Uterus (tissue), 4 donors: ENCODE results near the gene DIAPH3. TPM values are rescaled to one million over a fixed set of nuclear protein-coding genes. Genes with fewer than 3 reads are reported as not detected.

Experiments
- DNase-seq, 2 donors: peaks; one replicate each; pipeline ENCODE4 v3.0.0-alpha.2; 2019 to 2020
- H3K27ac ChIP-seq, 2 donors: fragments of 200-600 bp; sonication (generic); 1 replicate in 1 of 2; 2 replicates in 1 of 2; pipeline ENCODE4 v1.5.1; 2016 to 2018
- H3K27me3 ChIP-seq, 2 donors: fragments of 200-600 bp; sonication (generic); one replicate each; pipeline ENCODE4 v1.5.1; 2018 to 2019; ENCODE audit warnings: control low read depth in 1 of 2
- H3K36me3 ChIP-seq, 2 donors: fragments of 200-600 bp; sonication (generic); one replicate each; pipeline ENCODE4 v1.5.1; 2019; ENCODE audit warnings: control low read depth in 1 of 2
- H3K4me1 ChIP-seq, 2 donors: fragments of 200-600 bp; sonication (generic); one replicate each; pipeline ENCODE4 v1.5.1; 2018 to 2019; ENCODE audit warnings: control low read depth in 1 of 2
- H3K4me3 ChIP-seq, 2 donors: fragments of 200-600 bp; sonication (generic); 1 replicate in 1 of 2; 2 replicates in 1 of 2; pipeline ENCODE4 v1.5.1; 2018 to 2019; ENCODE audit warnings: mild to moderate bottlenecking in 1 of 2
- H3K9me3 ChIP-seq, 2 donors: fragments of 200-600 bp; sonication (generic); one replicate each; pipeline ENCODE4 v1.5.1; 2019; ENCODE audit warnings: control low read depth in 1 of 2
- CTCF ChIP-seq, 4 experiments: fragments of 200-600 bp in 2 of 4; fragments of 450-650 bp in 2 of 4; sonication (generic) in 2 of 4; IDR thresholded peaks; one replicate each; pipeline ENCODE4 v1.5.1; 2016 to 2019; ENCODE audit warnings: antibody characterized with exemption in 4 of 4, mild to moderate bottlenecking in 2 of 4, moderate library complexity in 1 of 4
- POLR2A ChIP-seq, 2 donors: fragments of 450-650 bp; IDR thresholded peaks; one replicate each; pipeline ENCODE4 v1.6.1; 2016; ENCODE audit warnings: antibody characterized with exemption in 2 of 2, mild to moderate bottlenecking in 1 of 2, moderate library complexity in 1 of 2
- intact Hi-C: fragments of 100-400 bp; cut with DNase I; formaldehyde crosslinking; loops from one replicate; pipeline ENCODE4 v1.15.1; 2023; ENCODE audit warnings: low total_unique reads
- total RNA-seq, 4 donors: library from RNA; depleted of rRNA in 3 of 4; stranded (reverse); fragments of >200 nt in 3 of 4; gene quantifications; one replicate each; pipeline versions ENCODE4 v1.1.0 to v1.2.4, GENCODE V29; 2014 to 2023
- donor health status: DM: yes; HTN: yes; CAD: no.

The DIAPH3 gene
- total RNA-seq, 4 donors from 2014 or later = 11.4 TPM; not detected in 3

DNA sequence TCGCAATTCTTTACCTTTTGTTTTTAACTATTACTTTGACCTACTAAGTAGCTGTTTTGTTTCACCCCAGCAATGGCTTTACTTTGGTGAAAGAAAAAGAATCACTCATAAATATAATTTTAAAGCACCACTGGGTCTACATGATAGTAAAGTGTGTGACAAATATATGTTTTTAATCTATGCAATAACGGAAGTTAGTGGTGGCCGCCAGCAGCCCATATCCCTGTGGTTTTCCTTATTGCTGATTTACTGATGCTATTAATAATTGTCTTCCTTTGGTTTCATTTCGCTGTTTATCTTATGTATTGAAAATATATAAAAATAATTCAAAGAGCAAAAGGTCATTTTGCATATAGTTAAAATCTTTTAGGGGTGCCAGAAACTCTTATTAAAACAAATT is 491.3 kb downstream of the DIAPH3 start:
- no peak for DNase-seq
- TF ChIP-seq CTCF (IDR thresholded peaks at IDR 0.05) = no peak
- Histone ChIP-seq H3K36me3 (no peaks in the 10 kb centered on the region), H3K4me3 (no peak overlapping the region), H3K9me3 (no peaks in the 10 kb centered on the region), H3K4me1 (no peaks in the 10 kb centered on the region), H3K27ac (no peak overlapping the region), H3K27me3 (no peaks in the 10 kb centered on the region)
- intact Hi-C loops = no loop called here

DNA sequence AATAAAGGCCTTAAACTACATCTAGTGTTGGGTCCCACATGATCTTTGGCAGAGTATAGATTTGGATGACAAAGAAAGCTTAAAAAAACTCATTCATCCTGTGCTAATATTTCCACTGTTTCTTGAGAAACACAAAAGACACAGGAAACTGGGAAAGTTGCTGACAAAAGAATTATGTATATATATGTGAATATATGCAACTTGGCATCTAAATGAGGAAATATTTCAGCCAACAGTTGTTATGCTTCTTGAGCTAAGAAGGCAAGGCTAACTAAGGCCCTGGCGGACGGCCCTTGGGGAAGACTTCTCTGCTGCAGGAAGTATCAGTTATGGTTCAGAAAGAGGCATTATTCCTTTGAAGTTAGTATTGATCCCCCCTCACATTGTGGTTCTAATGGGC is 491.8 kb downstream of the DIAPH3 start:
- no peak overlapping the region for H3K4me3 ChIP-seq
- no peak for TF ChIP-seq CTCF (IDR thresholded peaks at IDR 0.05)
- no peak for TF ChIP-seq POLR2A (IDR thresholded peaks at IDR 0.05)
- no peaks in the 10 kb centered on the region for H3K4me1 ChIP-seq
- intact Hi-C loops = no loop called here
- no peaks in the 10 kb centered on the region for H3K9me3 ChIP-seq
- DNase-seq = no peak
- H3K27me3 ChIP-seq = no peaks in the 10 kb centered on the region
- no peak overlapping the region for H3K27ac ChIP-seq
- H3K36me3 ChIP-seq = no peaks in the 10 kb centered on the region

GRCh38 chr13:59666504-59666903 is 497.2 kb downstream of the DIAPH3 start:
- no peak for DNase-seq
- TF ChIP-seq CTCF (IDR thresholded peaks at IDR 0.05) (no peak), POLR2A (IDR thresholded peaks at IDR 0.05) (no peak)
- no peaks in the 10 kb centered on the region for H3K4me1 ChIP-seq
- no peaks in the 10 kb centered on the region for H3K27me3 ChIP-seq
- intact Hi-C loops = no loop called here
- H3K36me3 ChIP-seq = no peaks in the 10 kb centered on the region
- no peaks in the 10 kb centered on the region for H3K9me3 ChIP-seq
- H3K27ac ChIP-seq = peak overlapping the region in 1 of 2 donors; percentile 26
- H3K4me3 ChIP-seq = no peak overlapping the region

DNA sequence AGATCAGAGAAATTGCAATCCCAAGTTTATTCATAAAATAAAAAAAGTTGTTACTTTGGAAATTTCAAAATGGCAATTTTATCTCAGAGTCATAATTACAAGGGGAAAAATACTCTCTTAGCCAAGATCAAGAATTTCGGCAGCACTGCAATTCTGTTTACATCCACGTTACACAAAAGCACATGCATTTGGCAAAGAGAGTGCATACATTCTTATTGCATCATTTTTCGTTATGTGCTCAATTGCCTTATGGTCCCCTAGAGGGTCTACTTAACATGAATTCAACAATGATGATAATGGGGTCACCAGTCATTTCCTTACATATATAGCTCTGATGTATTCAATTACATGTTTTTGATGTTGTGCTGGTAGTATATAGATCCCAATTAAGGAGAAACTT is 498.0 kb downstream of the DIAPH3 start:
- no peaks in the 10 kb centered on the region for H3K9me3 ChIP-seq
- intact Hi-C loops = no loop called here
- no peak for TF ChIP-seq CTCF (IDR thresholded peaks at IDR 0.05)
- TF ChIP-seq POLR2A (IDR thresholded peaks at IDR 0.05) = no peak

GRCh38 chr13:59665184-59665583 is 498.5 kb downstream of the DIAPH3 start:
- Histone ChIP-seq H3K27me3 (no peaks in the 10 kb centered on the region), H3K9me3 (no peaks in the 10 kb centered on the region), H3K4me1 (no peaks in the 10 kb centered on the region), H3K27ac (no peak overlapping the region), H3K36me3 (no peaks in the 10 kb centered on the region), H3K4me3 (no peak overlapping the region)
- no peak for TF ChIP-seq POLR2A (IDR thresholded peaks at IDR 0.05)
- TF ChIP-seq CTCF (IDR thresholded peaks at IDR 0.05) = no peak
- DNase-seq = no peak
- intact Hi-C loops = no loop called here

More for the DNA sequence above, 498.0 kb downstream of the DIAPH3 start:
- Histone ChIP-seq H3K4me3 (no peak overlapping the region), H3K4me1 (no peaks in the 10 kb centered on the region), H3K27ac (peak overlapping the region in 1 of 2 donors; percentile 26), H3K27me3 (no peaks in the 10 kb centered on the region), H3K36me3 (no peaks in the 10 kb centered on the region)
- no peak for DNase-seq
